GM19351 (cell line): ENCODE data around the gene CDK5RAP1.
"Not testable (repeated sequence)": the region's sequence is repeated elsewhere in the genome, so short reads cannot be mapped to it uniquely, and the experiment has no call there.

Experiments used
- ATAC-seq: cut with Tn5 transposase; IDR thresholded peaks from one replicate; pipeline ENCODE4 v1.9.1; 2021; ENCODE audit warnings: mild to moderate bottlenecking, moderate library complexity; ENCODE audit not compliant: unreplicated experiment

Gene CDK5RAP1, protein sequence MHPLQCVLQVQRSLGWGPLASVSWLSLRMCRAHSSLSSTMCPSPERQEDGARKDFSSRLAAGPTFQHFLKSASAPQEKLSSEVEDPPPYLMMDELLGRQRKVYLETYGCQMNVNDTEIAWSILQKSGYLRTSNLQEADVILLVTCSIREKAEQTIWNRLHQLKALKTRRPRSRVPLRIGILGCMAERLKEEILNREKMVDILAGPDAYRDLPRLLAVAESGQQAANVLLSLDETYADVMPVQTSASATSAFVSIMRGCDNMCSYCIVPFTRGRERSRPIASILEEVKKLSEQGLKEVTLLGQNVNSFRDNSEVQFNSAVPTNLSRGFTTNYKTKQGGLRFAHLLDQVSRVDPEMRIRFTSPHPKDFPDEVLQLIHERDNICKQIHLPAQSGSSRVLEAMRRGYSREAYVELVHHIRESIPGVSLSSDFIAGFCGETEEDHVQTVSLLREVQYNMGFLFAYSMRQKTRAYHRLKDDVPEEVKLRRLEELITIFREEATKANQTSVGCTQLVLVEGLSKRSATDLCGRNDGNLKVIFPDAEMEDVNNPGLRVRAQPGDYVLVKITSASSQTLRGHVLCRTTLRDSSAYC

DNA sequence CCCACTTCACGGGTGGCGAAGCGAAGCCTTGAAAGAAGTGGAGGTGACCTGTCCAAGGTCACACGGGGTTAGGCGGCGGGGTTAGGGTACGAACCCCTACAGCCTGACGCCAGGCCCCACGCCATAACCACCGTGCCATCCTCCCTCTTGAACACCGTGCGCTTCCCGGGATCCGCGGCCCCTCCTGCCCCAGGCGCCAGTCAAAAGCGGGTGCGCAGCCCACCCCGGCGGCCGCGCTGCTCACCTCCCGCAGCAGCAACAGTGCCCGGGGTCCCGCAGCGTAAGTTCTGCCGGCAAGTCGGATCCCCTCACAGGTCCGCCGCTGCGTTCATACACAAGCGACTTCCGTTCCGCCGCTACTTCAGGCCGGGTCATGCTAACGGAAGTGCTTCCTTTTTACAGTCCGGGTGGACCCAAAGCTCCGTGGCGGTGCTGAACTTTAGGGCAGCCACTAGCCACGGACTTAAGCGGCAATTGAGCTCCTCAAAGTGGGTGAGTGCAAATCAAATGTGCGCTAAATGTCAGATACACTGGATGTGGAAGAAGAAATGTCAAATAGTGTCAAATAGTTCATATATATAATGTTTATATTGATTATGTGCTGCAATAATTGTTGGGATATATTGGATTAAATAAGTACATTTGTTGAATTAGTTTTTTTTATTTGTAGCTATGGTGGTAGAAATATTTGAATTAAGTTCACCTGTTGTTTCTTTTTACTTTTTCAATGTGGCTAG lies at the start of gene CDK5RAP1:
TSS of gene CDK5RAP1 (minus strand) at position 336 of the 737 bp plus-strand sequence. CDS start 4,455 bp downstream, outside the sequence.
- peak; percentile 86 for ATAC-seq

DNA sequence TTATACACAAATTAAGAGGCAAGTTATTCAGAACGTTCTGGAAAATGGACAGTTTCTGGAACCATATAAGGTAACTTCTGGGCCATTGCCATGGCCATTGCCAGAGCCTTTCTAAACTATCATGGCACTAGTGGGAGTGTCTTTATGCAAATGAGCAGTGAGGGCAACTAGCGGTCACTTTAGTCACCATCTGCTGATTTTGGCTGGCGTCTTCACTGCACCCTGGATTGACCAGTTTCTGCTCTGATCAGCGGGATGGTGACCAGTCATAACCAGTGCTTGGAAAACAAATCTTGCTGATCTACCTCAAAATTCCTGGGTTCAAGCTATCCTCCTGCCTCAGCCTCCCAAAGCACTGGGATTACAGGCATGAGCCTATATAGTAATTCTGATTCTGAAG lies 49.5 kb upstream of the CDK5RAP1 start:
- ATAC-seq: no peak

DNA sequence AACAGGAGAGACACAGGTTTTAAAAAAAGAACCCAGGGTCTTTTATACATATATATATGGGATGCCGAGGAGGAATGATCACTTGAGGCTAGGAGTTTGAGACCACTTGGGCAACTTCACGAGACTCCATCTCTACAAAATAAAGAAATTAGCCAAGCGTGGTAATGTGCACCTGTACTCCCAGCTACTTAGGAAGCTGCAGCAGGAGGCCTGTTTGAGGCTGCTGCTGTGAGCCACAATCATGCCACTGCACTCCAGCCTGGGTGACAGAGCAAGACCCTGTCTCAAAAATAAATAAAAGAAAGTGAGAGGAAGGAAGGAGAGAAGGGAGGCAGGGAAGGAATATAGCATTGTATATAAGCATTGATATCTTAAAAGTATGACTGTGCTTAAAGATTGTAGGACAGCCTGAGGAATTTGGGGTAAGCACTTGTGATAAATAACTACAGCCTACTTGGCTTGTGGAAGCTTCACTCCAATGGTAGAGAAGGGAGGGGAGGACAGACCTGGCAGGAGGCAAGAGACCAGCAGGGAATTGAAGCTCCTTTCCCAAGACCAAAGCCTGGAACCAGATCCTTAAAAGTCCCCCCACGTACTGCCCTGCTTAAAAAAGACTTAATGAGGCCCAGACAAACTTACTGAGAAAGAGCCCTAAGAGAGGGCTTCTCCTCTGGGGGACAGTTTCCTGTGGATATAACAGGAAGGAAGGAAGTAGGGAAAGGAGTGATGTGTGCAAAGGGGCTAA lies 44.7 kb upstream of the CDK5RAP1 start:
- ATAC-seq: no peak

DNA sequence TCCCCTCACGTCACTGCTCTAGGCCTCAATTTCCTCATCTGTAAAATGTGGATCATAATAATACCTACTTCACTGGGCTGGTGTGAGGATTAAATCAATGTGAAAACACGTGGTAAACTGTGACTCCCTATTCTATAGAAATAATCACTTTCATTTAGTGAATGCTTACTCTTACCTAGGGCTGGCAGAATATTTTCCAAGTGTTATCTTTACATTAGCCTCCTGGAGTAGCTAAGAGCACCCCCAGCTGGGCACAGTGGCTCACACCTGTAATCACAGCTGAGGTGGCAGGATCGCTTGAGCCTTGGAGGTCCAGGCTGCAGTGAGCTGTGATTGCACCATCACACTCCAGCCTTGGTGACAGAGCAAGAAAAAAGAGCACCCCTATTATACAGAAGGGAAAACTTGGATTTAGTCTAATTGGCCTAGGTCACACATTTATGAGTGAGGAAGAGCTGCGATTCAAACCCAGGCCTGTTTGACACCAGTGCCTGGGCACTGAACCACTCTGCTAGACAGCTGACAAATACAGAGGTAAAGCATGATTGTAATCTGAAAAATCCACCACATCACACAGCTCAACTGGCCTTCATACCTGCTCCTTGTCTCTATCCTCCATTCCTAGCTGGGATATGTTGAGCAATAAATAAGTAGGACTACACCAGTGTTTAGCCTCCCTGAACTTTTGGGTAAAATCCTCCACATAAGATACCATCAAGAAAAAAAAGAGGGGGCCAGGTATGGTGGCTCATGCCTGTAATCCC lies 43.7 kb upstream of the CDK5RAP1 start:
- no peak for ATAC-seq

DNA sequence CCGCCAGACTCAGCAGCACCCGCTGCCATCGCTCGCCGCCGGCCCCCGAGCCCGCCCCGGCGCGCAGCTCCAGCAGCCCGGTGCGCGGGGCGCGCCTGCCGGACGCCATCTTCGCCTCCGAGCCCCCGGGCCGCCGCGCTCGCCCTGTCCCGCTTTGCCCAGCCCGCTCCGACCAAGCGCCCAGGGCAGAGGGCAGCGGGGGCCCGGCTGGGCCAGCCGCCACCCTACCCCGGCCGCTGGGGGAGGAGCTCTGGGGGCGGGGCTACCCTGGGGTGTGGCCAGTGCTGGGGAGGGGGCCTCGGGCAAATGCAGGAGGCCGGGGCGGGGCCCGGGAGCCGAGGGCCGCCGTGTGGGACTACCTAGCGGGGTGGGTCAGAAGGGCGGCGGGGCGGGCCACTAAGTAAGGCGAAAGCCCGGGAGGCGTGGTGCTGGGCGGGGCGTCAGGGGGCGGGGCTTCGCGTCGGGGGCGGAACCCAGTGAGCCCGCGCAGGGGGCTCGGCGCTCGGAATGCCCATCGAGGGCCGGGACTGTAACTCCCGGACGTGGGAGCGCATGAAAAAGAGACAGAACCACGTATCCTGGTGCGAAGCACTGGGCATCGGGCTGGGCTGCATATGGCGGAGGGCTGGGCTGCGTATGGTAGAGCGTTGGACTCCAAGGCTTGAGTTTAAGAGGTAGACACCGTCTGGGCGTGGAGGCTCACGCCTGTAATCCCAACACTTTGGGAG lies 42.4 kb upstream of the CDK5RAP1 start, which contains the start of gene SNTA1:
TSS of gene SNTA1 (minus strand) at position 252 of the 728 bp plus-strand sequence. CDS start at position 109, 143 bp downstream.
- ATAC-seq: peak; percentile 75

DNA sequence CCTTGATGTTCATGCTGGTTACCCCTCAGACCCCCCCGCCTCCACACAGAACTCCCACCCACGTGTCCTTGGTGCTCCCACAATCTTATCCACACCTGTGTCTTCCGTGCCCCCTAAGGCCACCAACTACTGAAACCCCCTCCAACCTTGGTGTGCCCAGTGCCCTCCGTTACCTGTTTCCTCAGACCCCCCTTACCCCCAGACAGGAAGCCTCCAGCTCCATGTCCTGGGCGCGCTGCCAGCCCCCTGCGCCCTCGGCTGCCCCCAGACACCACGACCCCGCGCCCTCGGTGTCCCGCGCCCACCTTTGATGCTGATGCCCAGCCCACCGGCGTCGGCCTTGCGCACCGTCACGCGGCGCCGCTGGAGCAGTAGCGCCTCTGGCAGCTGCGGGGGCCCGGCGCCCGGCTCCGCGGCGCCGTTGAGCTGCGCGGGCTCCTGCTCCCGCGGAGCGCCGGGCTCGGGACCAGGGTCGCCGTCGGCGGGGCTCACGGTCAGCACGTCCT lies 41.7 kb upstream of the CDK5RAP1 start:
- ATAC-seq: peak; percentile 19

DNA sequence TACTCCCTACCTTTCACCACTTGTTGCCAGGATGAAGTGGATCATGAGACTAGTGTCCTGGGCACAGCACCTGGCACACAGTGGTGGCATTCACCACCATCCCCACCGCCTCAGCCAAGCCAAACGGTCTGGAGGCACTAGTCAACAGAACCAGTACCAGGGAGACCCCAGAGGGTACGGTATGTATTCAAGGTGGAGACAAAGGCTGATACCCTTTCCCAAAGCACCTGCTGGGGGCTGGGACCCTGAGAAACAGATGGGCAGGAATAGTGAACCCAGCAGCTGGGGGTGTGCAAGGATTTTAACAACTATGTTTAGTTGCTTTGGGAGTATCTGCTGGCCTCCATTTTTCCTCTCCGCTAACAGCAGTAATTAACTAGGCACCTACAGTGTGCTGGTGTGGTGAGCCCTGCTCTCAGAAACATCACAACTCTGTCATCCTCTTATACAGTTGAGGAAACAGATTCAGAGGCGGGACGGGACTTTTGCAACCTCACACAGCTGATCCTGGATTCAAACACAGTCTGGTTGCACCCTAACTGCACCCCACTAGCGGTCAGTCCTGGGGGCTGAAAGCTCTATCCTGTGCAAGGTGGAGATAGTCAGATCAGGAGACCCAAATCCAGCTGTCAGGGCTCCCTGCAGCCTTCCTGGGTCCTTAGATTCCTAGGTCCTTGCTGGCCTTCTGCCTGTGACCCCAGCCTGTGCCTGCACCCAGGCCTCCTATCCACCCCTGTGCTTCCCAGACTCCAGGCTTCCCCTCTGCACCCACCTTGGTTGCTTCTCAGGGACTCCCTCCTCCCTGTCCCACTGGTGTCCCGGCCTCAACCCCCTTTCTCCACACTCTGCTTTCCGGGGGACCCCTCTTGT lies 41.1 kb upstream of the CDK5RAP1 start:
- ATAC-seq: no peak

DNA sequence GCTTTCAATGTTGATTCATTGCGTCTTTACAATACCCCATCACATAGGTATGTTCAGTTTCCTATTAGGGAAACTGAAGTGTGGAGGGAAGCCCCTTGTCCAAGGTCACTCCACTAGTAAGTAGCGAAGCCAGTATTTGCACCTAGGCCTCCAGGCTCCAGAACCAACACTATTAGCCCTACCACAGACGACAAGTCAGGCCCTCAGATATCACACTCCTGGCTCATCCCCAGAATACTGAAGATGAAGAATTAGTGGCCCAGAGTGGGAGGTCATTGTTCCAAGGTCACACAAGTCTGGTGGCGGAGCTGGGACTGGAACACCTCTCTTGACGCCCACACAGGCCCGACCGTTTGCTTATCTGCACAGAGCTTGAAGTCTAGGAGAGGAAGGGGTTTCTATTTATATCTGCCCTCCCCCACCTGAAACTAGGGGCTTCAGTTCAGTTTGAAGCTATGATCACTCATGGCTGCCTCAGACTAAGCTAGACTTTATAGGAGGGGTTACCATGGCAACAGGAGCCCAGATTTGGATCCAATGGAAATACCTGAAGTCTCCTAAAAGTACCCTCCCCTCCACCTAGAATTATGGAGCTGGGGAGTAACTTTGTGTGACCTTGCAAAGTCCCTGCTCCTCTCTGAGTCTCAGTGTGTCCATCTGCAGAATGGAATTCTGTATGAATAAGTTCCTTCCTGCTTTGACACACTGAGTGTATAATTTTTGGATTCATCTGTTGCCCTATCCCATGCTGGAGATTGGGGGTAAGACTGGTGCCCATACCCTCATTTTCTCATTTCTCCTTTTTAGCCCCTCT lies 40.0 kb upstream of the CDK5RAP1 start:
- ATAC-seq: no peak

DNA sequence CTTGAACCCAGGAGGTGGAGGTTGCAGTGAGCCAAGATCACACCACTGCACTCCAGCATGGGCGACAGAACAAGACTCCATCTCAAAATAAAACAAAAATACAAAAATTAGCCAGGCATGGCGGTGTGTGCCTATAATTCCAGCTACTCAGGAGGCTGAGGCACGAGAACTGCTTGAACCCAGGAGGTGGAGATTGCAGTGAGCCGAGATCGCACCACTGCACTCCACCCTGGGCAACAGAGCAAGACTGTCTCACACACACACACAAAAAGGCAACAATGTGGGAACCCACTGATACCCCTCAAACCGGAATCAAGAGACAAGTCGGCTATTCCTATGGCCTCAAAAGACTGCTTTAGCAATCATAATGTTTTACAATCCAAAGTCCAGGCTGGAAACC lies 39.2 kb upstream of the CDK5RAP1 start:
- not testable (repeated sequence) for ATAC-seq

DNA sequence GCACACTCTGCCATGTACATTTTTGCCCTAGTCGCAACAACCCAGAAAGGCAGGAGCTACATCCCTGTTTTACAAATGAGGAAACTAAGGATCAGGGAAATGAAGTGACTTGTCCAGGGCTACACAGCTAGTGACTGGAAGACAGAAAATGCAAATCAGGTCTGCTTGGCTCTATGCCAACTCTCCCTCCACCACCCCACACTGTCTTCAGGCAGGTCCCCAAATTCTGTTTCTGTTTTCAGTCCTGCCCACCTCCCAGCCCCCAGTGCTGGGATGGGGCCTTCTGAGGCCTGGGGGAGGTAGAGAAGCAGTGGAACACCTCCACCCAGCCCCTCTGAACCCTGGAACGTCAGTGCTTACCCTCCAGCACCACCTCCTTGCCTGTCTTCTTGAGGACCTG lies 37.2 kb upstream of the CDK5RAP1 start:
- no peak for ATAC-seq

DNA sequence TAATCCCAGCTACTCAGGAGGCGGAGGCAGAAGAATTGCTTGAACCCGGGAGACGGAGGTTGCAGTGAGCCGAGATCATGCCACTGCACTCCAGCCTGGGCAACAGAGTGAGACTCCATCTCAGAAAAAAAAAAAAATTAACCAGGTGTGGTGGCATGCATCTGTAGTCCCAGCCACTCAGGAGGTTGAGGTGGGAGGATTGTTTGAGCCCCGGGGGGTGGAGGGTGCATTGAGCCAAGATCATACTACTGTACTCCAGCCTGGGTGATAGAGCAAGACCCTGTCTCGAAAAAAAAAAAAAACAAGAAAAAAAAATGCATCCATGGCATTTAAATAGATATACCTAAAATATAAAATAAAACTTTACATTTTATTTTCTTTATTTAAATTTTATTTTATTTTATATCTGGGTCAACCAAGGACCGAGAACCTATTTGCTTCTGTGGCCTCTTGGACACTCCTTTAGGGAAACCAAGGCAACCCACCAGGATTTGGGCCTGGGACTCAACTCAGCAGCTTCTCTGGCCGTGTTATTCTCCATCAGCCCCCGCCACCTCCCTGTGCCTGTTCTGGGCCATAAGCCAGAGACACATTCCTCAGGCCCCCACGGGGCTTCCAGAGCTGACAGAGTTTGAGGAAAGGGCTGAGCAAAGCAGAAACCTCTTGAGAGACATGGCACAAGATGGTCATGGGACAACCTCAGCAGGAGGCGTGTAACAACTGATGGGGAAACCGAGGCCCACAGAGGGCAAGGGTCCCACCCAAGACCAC lies 36.0 kb upstream of the CDK5RAP1 start:
- ATAC-seq: no peak

DNA sequence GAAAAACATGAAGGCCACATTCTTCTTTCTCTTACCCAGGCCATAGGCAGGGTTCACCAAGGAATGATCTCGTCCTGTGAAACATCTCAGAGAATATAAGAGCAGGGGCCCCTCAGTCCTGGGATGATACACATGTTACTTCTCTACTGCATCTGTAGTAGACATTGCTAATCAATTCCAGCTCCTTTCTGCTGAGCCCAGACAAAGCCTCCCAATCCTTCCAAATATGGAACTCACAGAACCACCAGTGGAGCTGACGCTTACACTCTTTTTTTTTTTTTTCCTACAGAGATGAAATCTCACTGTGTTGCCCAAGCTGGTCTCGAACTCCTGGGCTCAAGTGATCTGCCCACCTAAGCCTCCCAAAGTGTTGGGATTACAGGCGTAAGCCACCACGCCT lies 33.1 kb upstream of the CDK5RAP1 start:
- ATAC-seq: no peak

DNA sequence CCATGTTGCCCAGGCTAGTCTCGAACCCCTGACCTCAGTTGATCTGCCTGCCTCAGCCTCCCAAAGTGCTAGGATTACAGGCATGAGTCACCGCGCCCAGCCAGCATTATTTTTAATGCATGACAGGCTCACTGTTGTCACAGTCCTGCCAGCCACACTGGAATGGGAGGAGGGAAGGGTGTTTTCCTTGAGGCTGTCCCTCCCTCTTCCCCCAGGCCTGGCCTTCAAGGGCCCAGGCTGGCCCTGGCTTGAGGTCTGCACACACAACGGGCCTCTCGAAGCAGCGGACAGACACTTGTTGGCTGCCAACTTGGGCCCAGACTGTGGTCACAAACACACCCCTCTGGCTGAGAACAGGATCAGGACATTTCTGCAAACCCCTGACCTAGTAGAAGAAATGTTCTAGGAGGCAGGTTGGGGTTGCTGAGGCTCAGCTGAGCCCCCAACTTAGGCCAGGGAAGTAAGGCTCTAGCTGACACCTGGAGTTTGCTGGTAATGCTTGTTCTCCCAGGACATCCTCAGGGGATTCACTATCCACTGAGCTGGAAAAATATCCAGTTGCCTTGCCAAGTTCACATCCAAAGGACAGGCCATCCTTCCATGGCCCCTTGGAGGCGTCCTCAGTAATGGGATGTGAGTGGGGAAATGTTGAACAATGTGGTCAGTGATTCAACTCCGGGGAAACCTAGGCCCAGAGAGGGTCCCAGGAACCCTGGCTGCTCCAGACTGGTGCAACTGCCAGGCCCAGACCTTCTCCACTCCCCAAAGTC lies 32.3 kb upstream of the CDK5RAP1 start:
- no peak for ATAC-seq

DNA sequence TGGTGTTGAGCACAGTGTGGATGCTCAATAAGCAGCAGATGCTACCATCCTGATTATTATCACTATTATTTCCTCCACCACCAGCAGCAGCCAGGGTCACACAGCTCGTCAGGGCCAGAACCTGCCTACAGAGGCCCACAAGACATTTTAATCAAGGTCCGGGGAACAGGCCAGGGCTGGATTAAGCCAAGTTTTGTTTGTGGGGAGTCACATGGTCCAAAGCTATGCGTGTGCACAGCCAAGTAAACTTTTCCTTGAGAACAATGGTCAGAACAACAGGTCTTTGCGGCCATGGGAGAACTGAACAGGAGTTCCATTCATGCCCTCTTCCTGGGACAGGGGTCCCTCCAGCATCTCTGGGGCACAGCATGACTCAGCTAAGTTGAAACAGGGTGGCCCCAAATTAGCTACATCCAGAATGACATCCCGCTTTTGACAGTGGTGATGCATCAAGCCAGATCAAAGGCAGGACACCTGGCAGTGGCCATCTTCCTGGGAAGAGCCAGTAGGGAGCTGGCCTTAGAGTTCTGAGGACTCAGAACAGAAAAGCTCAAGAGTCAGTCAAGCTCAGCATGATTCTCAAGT lies 30.6 kb upstream of the CDK5RAP1 start:
- ATAC-seq: no peak

DNA sequence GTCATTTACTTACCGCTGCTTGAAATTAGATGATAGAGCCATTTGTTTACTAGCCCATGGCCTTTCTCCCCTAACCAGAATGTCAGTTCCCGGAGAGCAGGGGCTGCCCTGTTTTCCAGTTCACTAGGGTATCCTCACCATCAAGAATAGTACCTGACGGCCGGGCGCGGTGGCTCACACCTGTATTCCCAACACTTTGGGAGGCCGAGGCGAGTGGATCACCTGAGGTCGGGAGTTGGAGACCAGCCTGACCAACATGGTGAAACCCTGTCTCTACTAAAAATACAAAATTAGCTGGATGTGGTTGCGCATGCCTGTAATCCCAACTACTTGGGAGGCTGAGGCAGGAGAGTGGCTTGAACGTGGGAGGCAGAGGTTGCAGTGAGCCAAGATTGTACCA lies 22.6 kb upstream of the CDK5RAP1 start:
- ATAC-seq: not testable (repeated sequence)
